C4-2B (cell line): ENCODE measurements around the gene BORCS5.

Source experiments
- H3K27ac ChIP-seq: fragments of 450-650 bp; 2 replicates; pipeline ENCODE4 v1.5.1; 2017
- CTCF ChIP-seq: fragments of 450-650 bp; conservative IDR thresholded peaks from 2 replicates; pipeline ENCODE4 v1.5.1; 2017; ENCODE audit warnings: mild to moderate bottlenecking
- ZFX ChIP-seq: fragments of 450-650 bp; IDR thresholded peaks from 2 replicates; pipeline ENCODE4 v1.6.1; 2017

The BORCS5 gene

GRCh38 chr12:12427568-12427967 lies 70.7 kb downstream of the BORCS5 start:
- no peak overlapping the region for H3K27ac ChIP-seq
- TF ChIP-seq ZFX (no peak), CTCF (no peak)

- H3K27ac ChIP-seq: no peak overlapping the region
- TF ChIP-seq ZFX: no peak
- no peak for TF ChIP-seq CTCF
These were observed 71.2 kb downstream of the BORCS5 start for GRCh38 chr12:12428047-12428446.

GRCh38 chr12:12428961-12429657 lies 72.2 kb downstream of the BORCS5 start:
- TF ChIP-seq CTCF (no peak), ZFX (no peak)
- 0 out of 2 replicates have a peak overlapping the region, but pooled peaks have one; percentile 10 for H3K27ac ChIP-seq

GRCh38 chr12:12432364-12432763 lies 75.5 kb downstream of the BORCS5 start:
- TF ChIP-seq ZFX: no peak
- no peak for TF ChIP-seq CTCF

GRCh38 chr12:12433203-12433731 lies 76.4 kb downstream of the BORCS5 start:
- no peak for TF ChIP-seq ZFX
- no peak for TF ChIP-seq CTCF
- H3K27ac ChIP-seq: peak overlapping the region; percentile 94

More at GRCh38 chr12:12432364-12432763, 75.5 kb downstream of the BORCS5 start:
- H3K27ac ChIP-seq: no peak overlapping the region; the same call in 1 of the 2 replicates

- H3K27ac ChIP-seq: no peak overlapping the region
These were observed 80.0 kb downstream of the BORCS5 start for GRCh38 chr12:12436831-12437345.

More at GRCh38 chr12:12436831-12437345, 80.0 kb downstream of the BORCS5 start:
- TF ChIP-seq ZFX (no peak), CTCF (no peak)
